Measurements from ENCODE around the gene APOL2.

- TF ChIP-seq REST (IDR thresholded peaks at IDR 0.05; ENCODE audit: insufficient read depth in 1 of 2, low read depth in 2 of 2, low read length in 2 of 2): no peak
- no peak for TF ChIP-seq POLR2AphosphoS5 (IDR thresholded peaks at IDR 0.05; ENCODE audit: low read depth, low read length)
- TF ChIP-seq SIN3A (IDR thresholded peaks at IDR 0.05; ENCODE audit: borderline replicate concordance, insufficient read depth, low read length): no peak
- TF ChIP-seq TAF1 (IDR thresholded peaks at IDR 0.05; ENCODE audit: borderline replicate concordance, insufficient read depth, low read length): no peak
Observed at GRCh38 chr22:36246718-36247117, 7.4 kb upstream of the APOL2 start.

Measured in PFSK-1 (cell line).